ENCODE results near the gene SNAPC1. TPM values are rescaled to one million over a fixed set of nuclear protein-coding genes. Genes with fewer than 3 reads are reported as not detected.
A peak's percentile ranks its signal among the peaks of the same experiment; 100 is the strongest.

SNAPC1 gene
- total and polyA plus RNA-seq, 2 of the 13 experiments (the other 11 are each of a cell fraction or from before 2014, with no cell fraction given), result 2.6 to 8.5 TPM

GRCh38 chr14:61761959-61762786 lies at the start of gene SNAPC1 (continued):
- no peak for TF ChIP-seq TAF15 (IDR thresholded peaks at IDR 0.05; ENCODE audit: low read depth, low read length, poor library complexity, severe bottlenecking)
- TF ChIP-seq NFIC (IDR thresholded peaks at IDR 0.05; ENCODE audit: low read length), result no peak
- TF ChIP-seq RFXAP (CRISPR knock-in tag; IDR thresholded peaks at IDR 0.05; ENCODE audit: borderline replicate concordance), result no peak
- TF ChIP-seq MATR3 (CRISPR knock-in tag; IDR thresholded peaks at IDR 0.05), result no peak
- no peak for TF ChIP-seq NFAT5 (CRISPR knock-in tag; IDR thresholded peaks at IDR 0.05)
- no peak for TF ChIP-seq ZBTB2 (CRISPR knock-in tag; IDR thresholded peaks at IDR 0.05; ENCODE audit: low read depth)
- no peak for TF ChIP-seq CSRNP2 (CRISPR knock-in tag; conservative IDR thresholded peaks at IDR 0.05; ENCODE audit: low read depth)
- no peak for TF ChIP-seq SNAPC5 (CRISPR knock-in tag; IDR thresholded peaks at IDR 0.05; ENCODE audit: borderline replicate concordance)
- no peak for TF ChIP-seq ZNF33A (CRISPR knock-in tag; IDR thresholded peaks at IDR 0.05; ENCODE audit: borderline replicate concordance)
- no peak for TF ChIP-seq FOXJ3 (CRISPR knock-in tag; IDR thresholded peaks at IDR 0.05; ENCODE audit: borderline replicate concordance)
- TF ChIP-seq ZNF512 (CRISPR knock-in tag; IDR thresholded peaks at IDR 0.05), result no peak; the same call in 1 of the 2 replicates
- no peak for TF ChIP-seq DNMT1 (CRISPR knock-in tag; IDR thresholded peaks at IDR 0.05)
- TF ChIP-seq MED1 (CRISPR knock-in tag; IDR thresholded peaks at IDR 0.05), result no peak
- peak; percentile 70; the same call in 1 of the 2 replicates for TF ChIP-seq DMTF1 (CRISPR knock-in tag; IDR thresholded peaks at IDR 0.05)
- TF ChIP-seq CEBPG (CRISPR knock-in tag; IDR thresholded peaks at IDR 0.05), result peak; percentile 34; the same call in 1 of the 2 replicates
